Stimulated activated CD4-positive, alpha-beta T cell treated with anti-CD3 and anti-CD28 coated beads, Interleukin-15, amount 100 ng/mL, for 48 hours (primary cell): ENCODE results near the gene ADIPOQ.
"Not testable (repeated sequence)": the region's sequence is repeated elsewhere in the genome, so short reads cannot be mapped to it uniquely, and the experiment has no call there.

ENCODE experiments used
- DNase-seq, 2 donors: peaks; one replicate each; pipeline ENCODE4 v3.0.0-alpha.2; 2020; ENCODE audit warnings: low read depth in 2 of 2

The ADIPOQ gene

DNA sequence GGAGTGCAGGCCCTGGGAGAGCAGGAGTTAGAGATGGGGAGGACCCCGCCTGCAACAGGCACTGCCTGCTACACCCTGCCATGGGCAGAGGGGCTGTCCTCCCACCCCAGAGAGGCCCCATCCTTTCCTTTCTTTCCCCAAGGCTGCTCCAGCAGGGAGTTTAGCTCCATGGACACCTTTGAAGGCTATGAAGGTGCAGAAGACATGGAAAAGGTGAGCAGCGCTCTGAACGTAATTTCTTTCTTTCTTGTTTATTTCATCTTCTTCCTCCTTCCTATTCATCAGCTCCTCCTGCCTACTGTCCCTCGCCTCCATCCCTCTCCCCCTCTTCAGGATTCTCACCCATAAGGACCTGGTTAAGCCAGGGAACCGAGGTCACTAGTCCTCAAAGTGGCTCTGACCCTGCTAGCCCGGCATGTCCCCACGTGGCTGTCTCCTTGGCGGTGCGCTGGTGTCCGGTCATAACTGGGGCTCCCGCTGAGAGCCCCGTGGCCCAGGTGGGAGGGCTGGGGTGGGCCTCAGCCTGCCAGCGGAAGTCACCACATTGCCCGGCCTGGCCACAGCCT is 16.0 kb upstream of the ADIPOQ start:
- no peak for DNase-seq

DNA sequence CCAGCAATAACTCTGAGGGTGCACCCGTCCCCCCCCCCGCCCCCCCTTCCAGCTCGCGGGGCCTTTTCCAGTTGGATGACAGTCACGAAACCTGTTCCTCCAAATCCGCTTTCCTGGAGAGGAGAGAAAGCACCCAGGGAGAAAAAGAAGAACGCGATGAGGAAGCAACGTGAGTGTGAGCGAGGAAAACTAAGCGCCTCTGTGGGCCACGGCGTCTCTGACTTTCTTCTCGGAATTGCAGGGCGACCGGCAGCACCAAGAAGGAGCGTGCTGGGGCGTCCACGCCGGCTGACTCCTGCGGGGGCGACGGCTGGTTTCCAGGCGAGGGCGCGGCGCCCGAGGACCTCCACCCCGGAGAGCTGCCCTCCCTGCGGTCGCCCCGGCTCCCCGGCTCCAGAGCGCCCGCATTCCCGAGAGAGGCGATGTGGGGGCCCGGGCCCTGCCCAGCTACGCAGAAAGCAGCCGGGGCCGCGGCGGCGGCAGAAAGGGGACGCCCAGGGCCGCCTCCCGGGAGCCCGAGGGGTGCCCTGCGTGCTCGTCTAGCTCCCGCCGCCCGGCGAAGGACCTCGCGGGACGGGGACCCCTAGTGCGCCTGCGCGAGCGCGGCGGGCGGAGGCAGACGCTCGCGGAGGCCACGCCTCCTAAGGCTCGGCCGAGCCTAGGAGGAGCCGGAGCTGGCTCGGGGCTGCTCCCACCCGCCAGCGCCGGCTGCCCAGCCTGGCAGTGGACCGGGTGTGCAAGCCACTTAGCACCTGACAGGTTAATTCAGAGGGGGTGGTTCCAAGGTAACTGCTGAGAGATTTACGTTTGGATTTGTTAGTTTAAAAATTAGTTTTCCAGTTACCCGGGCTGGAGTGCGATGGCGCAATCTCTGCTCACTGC is 15.3 kb upstream of the ADIPOQ start:
- DNase-seq: peak; percentile 69 to 80

DNA sequence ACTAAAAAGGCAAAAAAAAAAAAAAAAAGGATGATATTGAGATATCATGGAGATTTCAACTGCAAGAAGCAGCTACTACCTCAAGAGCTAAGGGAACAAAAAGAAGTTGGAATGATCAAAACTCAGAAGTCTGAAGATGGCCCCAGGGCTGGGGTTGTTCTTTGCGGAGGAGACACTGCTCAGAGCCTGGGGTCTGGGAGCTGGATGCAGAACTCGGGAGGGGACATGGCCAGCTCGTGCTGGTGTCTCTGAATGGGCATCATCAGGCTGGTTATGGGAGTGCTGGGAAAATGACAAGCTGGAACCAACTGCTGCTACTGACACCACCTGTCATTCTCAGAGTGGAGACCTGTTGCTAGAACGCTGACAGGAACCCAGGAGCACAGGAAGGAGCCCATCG is 14.2 kb upstream of the ADIPOQ start:
- DNase-seq: no peak

DNA sequence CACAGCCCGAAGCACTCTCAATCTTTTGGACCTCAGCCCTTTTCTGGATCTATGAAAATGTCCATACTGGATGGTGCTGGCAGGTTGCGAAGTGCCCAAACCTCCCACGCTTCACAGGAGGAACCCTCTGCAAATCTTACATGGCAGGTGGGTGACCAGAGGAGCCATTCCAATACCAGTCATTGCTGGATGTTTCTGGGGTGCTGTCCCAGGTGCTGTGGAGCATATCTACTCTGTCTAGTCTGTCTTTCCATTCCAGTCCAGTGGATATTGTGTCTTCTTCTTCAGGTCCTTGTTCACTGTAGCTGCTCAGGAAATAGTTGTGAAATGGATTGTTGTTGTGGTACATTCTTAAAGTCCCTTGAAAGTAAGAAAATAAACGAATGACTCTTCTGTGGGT is 10.7 kb upstream of the ADIPOQ start:
- DNase-seq: no peak

DNA sequence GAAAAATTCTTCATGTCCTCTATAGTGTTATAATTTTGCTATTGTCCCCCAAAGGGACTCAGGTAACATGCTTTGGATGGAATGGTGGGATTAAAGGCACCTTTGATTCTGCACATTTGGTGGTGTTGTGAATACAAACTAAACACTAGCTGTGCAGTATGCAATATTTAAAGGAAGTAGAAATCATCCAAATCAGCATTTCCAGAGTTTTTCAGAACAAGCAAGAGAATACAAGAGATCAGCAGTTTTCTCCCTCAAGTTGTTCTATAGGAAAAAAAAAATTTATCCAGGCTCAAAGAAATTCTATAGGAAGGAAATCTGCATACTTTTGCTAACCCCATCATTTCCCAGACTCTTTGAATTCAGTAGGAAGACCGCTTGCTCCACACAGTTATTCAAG is 10.2 kb upstream of the ADIPOQ start:
- DNase-seq: no peak

DNA sequence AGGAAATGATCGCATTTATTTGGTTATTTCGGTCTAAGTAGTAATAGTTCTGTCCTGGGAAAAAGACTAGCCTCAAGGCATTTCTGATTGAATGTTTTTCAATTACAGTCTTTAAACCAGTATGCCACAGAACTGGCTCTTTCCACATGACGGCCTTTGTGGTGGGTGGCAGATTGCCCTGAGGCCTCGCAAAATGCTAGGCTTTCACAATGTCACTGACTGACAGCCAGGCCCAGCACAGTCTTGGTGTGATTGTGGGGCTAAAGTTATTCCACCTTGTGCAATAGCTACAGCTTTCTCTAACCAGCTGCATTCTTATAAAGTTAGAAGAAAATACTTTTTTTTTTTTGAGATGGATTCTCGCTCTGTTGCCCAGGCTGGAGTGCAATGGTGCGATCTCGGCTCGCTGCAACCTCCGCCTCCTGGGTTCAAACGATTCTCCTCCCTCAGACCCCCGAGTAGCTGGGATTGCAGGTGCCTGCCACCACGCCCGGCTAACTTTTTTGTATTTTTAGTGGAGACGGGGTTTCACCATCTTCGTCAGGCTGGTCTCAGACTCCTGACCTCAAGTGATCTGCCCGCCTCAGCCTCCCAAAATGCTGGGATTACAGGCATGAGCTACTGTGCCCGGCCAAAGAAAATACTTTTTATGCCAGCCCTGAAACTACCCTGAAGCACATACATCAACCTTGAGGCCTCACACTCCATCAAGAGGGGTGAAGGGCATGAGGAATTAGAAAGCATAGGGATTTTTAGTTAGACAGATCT is 2.5 kb upstream of the ADIPOQ start:
- DNase-seq: no peak

DNA sequence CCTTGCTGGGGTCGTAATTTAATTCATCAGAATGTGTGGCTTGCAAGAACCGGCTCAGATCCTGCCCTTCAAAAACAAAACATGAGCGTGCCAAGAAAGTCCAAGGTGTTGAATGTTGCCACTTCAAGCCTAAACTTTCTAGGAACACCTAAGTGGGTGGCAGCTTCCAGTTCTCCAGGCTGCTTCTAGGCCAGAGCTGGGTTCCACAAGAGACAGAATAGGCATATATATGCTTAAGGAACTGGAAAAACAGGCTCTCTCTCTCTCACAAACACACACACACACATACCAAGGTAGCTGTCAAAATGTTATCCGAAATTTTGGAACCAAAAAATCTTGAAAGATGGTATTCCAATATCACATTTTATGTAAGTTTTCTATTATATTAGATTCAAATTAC is 890 bp upstream of the ADIPOQ start:
- no peak for DNase-seq

DNA sequence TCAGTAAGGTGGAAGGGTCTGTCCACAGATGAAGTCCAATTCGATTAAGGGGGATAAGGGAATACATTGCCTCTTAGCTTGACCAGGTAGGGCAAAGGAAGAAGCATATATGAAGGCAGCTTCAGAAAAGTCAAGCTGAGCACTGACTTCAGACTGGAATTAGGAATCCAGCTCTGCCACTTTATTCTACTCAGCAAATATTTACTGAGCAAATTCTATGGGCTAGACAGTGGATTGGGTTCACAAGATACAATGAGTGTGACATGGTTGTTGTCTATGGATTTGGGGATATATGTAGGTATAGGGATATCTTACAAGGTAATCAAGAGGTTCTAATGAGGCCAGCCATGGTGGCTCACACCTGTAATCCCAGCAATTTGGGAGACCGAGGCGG is 526 bp downstream of the ADIPOQ start:
- DNase-seq: no peak

DNA sequence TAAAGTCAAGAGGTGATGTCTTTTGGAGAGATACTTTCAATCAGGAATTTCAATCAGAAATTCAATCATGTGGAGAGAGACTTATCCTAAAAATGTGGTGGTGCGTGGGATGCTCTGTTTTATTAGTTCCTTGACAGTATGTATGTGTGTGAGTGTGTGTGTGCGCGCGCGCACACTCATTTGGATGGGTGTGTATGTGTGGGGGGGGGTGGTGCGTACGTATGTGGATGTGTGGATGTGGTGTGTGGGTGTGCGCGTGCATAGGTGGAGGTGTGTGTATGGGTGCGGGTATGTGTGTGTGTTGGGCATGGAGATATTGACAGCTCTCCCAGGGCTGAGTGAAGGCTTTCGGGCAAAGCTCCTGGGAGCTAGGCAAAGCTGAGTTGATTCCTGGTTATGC is 2.4 kb downstream of the ADIPOQ start:
- no peak for DNase-seq

DNA sequence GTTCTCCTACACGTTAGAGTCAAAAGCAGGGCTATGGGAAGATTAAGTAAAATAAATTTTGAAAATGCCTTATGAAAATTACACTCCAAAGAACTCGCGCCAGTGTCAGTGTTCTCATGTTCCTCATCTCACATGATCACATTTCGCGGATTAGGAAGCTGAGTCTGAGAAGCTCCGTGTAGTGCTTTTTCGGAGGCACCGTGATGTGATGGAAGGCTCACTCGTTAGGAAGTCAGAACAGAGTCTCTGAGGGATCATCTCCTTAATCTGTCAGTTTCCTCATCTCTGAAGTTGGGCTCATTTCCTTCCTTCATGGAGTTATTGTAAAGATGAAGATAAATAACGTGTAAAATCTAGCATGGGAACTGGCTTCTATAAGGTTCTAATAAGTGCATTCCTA is 3.2 kb downstream of the ADIPOQ start:
- DNase-seq: no peak

DNA sequence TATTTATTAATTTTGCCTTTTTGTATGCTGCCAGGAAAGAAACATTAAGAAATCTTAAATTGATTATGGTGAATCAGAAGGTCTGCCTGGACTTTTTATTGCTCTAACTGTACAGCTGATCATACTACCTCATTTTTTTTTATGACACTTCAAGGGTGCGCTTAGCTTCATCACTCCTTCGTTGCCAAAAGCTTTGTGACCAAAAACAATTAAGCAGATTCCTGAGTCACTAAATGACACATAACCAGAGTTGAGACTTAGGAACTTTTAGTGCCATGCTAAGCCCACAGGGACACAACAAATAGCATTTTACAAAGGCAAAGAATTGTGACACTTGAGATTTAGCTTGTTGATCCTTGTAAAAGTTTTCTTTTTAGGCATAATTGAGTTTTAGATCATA is 4.9 kb downstream of the ADIPOQ start:
- no peak for DNase-seq

DNA sequence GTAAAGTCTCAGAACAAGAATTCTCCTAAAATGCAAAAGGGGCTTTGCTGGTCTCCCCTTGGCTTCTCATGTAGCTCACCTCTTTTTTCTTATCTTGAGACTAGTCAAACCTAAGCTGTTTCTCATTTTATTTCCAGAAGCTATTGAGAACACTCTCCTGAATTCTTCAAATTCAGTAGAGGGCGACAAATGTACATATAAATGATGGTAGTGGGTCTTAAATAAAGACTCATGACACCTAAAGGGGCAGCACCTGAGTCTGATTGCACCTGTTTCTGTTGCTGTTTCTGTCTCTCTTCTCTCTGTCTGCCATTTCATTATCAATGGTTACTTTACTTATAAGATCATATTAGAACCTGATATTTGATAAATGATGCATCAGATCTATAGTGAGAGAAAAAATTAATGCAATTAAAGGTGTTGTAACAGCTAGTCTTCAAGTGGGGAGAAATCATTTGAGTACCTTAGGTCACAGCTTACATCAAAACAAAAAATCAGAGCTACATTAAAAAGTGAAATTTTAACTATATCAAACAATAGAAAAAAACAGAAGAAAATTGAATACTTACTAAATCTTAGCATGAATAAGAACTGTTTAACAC is 7.0 kb downstream of the ADIPOQ start:
- no peak for DNase-seq

DNA sequence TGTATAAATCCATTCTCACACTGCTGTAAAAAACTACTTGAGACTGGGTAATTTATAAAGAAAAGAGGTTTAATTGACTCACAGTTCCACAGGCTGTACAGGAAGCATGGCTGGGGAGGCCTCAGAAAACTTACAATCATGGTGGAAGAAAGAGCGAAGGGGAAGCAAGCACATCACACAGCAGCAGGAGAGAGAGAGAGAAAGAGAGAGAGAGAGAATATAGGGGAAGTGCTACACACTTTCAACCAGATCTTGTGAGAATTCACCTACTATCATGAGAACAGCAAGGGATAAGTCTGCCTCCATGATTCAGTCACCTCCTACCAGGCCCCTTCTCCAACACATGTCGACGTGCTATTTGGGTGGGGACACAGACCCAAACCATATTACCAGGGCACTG is 9.3 kb downstream of the ADIPOQ start:
- not testable (repeated sequence) for DNase-seq

DNA sequence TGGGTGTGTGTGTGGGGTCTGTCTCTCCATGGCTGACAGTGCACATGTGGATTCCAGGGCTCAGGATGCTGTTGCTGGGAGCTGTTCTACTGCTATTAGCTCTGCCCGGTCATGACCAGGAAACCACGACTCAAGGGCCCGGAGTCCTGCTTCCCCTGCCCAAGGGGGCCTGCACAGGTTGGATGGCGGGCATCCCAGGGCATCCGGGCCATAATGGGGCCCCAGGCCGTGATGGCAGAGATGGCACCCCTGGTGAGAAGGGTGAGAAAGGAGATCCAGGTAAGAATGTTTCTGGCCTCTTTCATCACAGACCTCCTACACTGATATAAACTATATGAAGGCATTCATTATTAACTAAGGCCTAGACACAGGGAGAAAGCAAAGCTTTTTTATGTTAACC is 10.5 kb downstream of the ADIPOQ start:
- DNase-seq: no peak

DNA sequence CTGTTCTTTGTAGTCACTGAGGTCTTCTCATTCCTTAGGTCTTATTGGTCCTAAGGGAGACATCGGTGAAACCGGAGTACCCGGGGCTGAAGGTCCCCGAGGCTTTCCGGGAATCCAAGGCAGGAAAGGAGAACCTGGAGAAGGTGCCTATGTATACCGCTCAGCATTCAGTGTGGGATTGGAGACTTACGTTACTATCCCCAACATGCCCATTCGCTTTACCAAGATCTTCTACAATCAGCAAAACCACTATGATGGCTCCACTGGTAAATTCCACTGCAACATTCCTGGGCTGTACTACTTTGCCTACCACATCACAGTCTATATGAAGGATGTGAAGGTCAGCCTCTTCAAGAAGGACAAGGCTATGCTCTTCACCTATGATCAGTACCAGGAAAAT is 11.6 kb downstream of the ADIPOQ start:
- no peak for DNase-seq

DNA sequence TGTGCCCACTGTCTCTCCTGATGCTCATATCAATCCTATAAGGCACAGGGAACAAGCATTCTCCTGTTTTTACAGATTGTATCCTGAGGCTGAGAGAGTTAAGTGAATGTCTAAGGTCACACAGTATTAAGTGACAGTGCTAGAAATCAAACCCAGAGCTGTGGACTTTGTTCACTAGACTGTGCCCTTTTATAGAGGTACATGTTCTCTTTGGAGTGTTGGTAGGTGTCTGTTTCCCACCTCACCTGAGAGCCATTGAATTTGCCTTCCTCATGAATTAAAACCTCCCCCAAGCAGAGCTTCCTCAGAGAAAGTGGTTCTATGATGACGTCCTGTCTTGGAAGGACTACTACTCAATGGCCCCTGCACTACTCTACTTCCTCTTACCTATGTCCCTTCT is 12.4 kb downstream of the ADIPOQ start:
- DNase-seq: no peak

DNA sequence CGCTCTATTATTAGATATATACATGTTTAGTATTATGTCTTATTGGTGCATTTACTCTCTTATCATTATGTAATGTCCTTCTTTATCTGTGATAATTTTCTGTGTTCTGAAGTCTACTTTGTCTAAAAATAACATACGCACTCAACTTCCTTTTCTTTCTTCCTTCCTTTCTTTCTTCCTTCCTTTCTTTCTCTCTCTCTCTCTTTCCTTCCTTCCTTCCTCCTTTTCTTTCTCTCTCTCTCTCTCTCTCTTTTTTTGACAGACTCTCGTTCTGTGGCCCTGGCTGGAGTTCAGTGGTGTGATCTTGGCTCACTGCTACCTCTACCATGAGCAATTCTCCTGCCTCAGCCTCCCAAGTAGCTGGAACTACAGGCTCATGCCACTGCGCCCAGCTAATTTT is 15.2 kb downstream of the ADIPOQ start:
- no peak for DNase-seq

DNA sequence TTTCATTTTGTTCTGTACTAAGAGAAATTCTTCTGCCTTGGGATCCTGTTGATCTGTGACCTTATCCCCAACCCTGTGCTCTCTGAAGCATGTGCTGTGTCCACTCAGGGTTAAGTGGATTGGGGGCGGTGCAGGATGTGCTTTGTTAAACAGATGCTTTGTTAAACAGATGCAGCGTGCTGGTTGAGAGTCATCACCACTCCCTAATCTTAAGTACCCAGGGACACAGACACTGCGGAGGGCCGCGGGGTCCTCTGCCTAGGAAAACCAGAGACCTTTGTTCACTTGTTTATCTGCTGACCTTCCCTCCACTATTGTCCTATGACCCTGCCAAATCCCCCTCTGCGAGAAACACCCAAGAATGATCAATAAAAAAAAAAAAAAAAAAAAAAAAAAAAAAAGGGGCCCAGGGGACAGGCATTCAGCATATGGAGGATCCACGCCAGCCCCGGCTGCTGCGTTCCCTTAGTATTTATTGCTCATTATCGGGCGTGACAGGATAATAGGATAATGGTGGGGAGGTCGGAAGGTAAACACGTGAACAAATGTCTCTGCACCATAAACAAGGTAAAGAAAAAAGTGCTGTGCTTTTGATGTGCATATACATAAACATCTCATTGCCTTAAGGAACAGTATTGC is 22.8 kb downstream of the ADIPOQ start:
- DNase-seq: not testable (repeated sequence)

DNA sequence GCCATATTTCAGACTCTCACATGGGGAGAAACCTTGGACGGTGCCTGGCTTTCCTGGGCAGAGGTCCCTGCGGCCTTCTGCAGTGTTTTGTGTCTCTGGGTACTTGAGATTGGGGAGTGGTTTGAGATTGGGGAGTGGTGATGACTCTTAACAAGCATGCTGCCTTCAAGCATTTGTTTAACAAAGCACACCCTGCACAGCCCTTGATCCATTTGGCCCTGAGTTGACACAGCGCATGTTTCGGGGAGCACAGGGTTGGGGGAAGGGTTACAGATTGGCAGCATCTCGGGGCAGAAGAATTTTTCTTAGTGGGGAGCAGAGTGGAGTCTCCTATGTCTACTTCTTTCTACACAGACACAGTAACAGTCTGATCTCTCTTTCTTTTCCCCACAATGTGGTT is 23.6 kb downstream of the ADIPOQ start:
- DNase-seq: not testable (repeated sequence)

DNA sequence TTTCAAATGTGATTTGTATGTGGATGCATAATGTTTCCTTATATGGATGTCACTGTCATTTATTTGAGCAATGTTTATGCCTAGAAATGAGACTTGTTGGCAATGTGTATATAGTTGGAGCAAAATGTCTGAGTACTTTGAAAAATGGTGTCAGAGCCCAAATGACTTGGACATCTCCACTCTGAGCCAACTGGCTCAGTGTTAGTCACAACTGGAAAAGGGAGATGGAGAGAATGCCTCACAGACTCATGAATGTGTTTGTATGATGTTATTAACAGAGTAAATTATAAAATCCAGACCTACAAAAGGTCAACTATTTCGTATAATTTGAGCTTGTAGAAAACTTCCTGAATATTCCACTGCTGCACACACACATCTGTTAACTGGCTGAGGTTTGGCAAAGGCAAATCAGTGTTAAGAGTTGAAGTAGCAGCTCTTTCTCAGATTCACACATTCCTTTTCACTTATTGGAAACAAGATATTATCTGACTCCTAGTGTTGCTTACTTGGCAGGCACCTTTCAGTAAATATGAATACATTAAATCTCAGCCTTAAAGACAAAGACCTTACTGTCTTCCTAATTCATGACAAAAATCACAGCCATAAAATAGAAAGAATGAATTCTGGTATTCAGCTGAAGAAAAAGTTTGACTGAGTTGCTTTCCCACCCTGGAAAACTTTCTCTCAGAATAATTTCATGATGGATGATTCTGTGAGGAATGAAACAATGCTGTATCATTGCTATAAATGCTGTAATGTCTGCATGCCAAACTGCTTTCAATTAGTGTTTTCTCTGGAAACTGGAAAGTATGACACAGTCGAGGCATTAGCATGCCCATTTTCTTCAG is 27.0 kb downstream of the ADIPOQ start:
- no peak for DNase-seq
